ENCODE results near the gene DBR1.

The DBR1 gene

DNA sequence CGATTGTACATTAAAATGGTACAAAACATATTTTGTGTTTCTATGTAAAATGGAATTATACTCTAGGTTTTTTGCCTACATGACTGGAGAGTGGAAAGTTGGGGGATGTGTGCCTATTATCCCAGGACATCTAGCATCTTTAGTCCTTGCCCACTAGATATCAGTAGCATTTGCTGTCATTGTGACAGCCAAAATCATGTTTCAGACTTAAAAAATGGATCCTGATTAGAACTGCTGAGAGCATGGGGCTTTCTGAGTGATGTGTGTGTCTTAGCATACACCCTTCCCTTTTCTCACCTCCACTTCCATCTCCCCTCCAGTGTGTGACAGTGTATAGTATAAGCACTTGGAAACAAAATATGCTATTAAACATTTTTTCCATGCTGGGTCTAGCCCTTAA, 25.7 kb upstream of the DBR1 start:
- H3K4me3 ChIP-seq (ENCODE audit: low read depth, low read length): no peak overlapping the region
- DNase-seq (ENCODE audit: low read depth): no peak
- TF ChIP-seq, protein P1, sequence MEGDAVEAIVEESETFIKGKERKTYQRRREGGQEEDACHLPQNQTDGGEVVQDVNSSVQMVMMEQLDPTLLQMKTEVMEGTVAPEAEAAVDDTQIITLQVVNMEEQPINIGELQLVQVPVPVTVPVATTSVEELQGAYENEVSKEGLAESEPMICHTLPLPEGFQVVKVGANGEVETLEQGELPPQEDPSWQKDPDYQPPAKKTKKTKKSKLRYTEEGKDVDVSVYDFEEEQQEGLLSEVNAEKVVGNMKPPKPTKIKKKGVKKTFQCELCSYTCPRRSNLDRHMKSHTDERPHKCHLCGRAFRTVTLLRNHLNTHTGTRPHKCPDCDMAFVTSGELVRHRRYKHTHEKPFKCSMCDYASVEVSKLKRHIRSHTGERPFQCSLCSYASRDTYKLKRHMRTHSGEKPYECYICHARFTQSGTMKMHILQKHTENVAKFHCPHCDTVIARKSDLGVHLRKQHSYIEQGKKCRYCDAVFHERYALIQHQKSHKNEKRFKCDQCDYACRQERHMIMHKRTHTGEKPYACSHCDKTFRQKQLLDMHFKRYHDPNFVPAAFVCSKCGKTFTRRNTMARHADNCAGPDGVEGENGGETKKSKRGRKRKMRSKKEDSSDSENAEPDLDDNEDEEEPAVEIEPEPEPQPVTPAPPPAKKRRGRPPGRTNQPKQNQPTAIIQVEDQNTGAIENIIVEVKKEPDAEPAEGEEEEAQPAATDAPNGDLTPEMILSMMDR (IDR thresholded peaks at IDR 0.05; ENCODE audit: low read depth, low read length, missing control alignments): no peak

DNA sequence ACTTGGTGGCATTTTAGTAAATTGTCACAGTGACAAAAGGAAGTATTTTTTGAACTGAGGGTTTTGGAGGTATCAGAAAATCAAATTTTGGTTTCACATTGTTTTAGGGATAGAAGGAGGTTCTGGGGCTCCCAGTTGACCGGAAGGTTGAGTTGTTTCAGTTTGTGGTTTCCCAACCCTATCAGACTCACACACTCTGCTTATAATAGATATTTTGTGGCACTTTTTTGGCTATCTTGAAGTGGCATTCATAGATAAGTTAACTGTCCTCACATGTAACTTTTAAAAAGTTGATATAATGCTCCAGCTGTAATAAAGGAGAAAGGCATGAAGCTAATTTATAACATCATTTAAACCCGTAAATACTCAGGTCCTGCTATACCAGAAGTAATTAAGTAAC, 25.1 kb upstream of the DBR1 start:
- H3K4me3 ChIP-seq (ENCODE audit: low read depth, low read length): no peak overlapping the region
- TF ChIP-seq, protein P1 (IDR thresholded peaks at IDR 0.05; ENCODE audit: low read depth, low read length, missing control alignments): no peak
- DNase-seq (ENCODE audit: low read depth): no peak

DNA sequence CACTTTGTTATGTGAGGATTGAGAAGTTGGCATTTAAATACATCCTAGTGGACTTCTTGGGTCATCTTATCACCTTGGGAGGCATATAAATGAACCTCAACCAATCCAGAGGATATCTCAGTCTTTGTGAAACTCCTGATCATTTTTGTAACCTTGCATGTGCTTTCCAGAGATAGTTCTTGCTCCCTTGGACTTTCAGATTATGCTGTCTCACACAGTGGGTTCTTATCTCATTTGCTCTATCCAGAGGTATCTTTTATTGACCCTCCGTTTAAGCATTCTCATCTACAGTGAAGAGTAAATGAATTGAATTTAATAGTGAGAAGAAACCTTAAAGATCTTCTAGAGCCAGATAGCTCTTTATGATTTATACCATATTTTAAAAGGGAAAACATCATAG, 22.8 kb upstream of the DBR1 start:
- H3K4me3 ChIP-seq (ENCODE audit: low read depth, low read length): no peak overlapping the region
- no peak for DNase-seq (ENCODE audit: low read depth)
- TF ChIP-seq, protein P1 (IDR thresholded peaks at IDR 0.05; ENCODE audit: low read depth, low read length, missing control alignments): no peak

DNA sequence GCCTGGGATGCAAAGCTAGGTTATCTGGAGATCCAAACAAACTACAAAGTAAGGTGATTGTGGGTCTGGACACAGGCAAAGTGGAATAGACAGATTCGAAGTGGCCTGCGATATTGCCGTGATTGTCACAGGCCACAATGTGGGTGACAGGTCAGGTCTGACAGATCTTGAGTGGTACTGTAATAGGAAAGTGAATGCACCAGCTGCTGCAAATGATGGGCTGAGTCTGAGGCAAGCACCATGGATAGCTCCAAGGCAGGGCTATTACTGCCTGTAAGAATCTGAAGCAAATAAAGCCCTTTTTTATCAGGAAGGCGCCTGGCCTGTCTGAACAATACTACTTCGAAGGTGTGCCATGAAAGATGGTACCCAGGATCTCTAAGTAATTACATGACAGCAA, 22.3 kb upstream of the DBR1 start:
- no peak for DNase-seq (ENCODE audit: low read depth)
- TF ChIP-seq, protein P1 (IDR thresholded peaks at IDR 0.05; ENCODE audit: low read depth, low read length, missing control alignments): no peak
- H3K4me3 ChIP-seq (ENCODE audit: low read depth, low read length): no peak overlapping the region

DNA sequence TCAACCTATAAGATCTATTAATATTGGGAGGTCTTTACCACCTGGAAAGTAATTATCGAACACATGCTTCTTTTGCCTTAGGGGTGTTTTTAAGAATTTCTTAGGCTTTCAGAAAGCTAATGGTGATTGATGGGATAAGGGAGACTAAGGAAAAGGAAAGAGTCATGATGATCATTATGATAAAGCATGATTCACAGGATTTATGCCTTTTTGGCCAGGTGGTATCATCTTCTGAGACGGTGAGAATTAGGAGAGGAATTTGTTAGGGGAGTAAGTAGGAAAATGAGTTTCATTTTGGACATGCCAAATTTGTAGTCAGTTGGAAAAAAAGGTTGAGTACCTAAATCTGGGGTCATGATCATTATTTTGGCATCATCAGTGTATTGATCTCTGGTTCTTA, 21.3 kb upstream of the DBR1 start:
- DNase-seq (ENCODE audit: low read depth): no peak
- TF ChIP-seq, protein P1 (IDR thresholded peaks at IDR 0.05; ENCODE audit: low read depth, low read length, missing control alignments): no peak

DNA sequence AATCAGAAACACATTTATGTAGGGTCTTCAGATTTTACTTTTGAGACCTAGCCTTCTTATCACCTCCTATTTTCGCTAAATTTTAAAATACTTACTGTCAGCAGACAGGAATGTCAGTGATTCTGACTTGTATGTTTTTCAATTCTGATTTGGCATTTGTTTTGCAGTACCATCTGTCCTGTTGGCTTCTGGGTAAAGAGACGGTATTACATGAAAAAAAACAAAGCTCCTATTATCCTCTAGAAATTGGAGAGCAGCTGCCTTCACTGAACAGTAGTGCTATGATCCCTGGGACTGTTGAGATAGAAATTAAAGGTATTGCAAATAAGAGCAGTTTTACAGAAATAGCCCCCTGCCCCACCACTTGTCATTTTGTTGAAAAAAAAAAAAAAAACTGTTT, 20.8 kb upstream of the DBR1 start:
- DNase-seq (ENCODE audit: low read depth): no peak
- no peak overlapping the region for H3K4me3 ChIP-seq (ENCODE audit: low read depth, low read length)
- TF ChIP-seq, protein P1 (IDR thresholded peaks at IDR 0.05; ENCODE audit: low read depth, low read length, missing control alignments): no peak

More for the DNA sequence above, 21.3 kb upstream of the DBR1 start:
- no peak overlapping the region for H3K4me3 ChIP-seq (ENCODE audit: low read depth, low read length)

DNA sequence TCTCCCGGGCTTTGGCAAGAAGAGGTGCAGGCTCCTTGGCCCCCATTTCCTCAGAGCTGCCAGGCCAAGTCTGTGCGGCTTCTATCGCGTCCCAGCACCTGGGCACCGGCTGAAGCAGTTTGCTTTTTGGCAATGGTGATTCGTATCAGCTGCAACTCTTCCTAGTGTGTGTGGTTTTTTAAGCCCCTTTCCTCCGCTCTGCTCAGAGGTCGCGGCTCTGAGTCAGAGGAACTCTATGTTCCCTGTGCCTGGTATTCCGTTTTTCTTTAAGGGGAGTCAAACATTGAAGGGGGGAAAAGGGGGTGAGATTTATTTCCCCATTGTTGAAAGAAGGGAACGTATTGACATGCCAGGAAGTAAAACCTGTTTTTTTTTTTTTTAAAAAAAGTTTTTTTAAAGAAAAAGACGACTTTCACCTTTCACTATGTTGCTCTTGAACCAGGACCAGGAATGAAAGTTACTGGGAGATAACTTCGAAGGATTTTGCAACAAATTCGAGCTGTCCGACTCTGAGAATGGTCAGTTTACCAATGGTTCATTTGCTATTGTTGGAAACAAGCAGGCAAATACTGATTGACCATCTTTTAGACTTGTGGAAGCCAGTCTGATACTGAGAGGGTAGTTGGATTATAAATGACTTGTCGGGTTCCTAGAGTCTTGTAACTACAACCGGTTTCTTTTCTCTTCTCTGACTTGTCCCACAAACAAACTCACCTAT, 13.5 kb upstream of the DBR1 start:
- DNase-seq (ENCODE audit: low read depth): no peak
- peak overlapping the region; percentile 100 for H3K4me3 ChIP-seq (ENCODE audit: low read depth, low read length)
- TF ChIP-seq, protein P1 (IDR thresholded peaks at IDR 0.05; ENCODE audit: low read depth, low read length, missing control alignments): no peak

All from GM12864 (cell line).